ENCODE data around the gene SYF2.

DNA sequence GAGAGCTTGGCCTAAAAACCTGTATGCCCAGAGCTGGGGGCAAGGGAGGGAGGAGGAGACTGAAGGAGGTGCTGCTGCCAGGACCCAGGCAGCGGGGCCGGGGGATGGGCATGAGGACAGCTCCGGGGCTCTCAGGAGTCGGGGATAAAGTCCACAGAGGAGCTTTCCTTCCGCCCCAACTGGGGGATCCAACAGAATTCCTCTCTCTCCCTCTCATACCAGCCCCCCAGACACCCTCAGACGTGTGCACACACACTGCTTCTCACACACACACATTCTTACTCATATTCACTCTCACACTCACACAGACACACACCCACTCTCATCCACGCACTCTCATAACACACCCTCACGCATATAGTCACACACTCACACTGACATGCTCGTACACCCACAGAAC, 39.1 kb downstream of the SYF2 start:
- no peak for TF ChIP-seq POLR2A (IDR thresholded peaks at IDR 0.05)
- TF ChIP-seq, protein P1, sequence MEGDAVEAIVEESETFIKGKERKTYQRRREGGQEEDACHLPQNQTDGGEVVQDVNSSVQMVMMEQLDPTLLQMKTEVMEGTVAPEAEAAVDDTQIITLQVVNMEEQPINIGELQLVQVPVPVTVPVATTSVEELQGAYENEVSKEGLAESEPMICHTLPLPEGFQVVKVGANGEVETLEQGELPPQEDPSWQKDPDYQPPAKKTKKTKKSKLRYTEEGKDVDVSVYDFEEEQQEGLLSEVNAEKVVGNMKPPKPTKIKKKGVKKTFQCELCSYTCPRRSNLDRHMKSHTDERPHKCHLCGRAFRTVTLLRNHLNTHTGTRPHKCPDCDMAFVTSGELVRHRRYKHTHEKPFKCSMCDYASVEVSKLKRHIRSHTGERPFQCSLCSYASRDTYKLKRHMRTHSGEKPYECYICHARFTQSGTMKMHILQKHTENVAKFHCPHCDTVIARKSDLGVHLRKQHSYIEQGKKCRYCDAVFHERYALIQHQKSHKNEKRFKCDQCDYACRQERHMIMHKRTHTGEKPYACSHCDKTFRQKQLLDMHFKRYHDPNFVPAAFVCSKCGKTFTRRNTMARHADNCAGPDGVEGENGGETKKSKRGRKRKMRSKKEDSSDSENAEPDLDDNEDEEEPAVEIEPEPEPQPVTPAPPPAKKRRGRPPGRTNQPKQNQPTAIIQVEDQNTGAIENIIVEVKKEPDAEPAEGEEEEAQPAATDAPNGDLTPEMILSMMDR (IDR thresholded peaks at IDR 0.05): no peak
- no peak for TF ChIP-seq EP300 (IDR thresholded peaks at IDR 0.05)

Data from tibial nerve (tissue), 4 donors.